Esophagus squamous epithelium (tissue), 5 donors: Measurements from ENCODE around the gene TRIM29. TPM values are rescaled to one million over a fixed set of nuclear protein-coding genes. Genes with fewer than 3 reads are reported as not detected.

Source experiments
- DNase-seq: peaks from one replicate; lab custom pipeline; 2025; lab: John Stamatoyannopoulos, UW
- H3K27ac ChIP-seq, 4 donors: fragments of 200-600 bp; sonication (generic); one replicate each; pipeline ENCODE4 v1.5.1; 2016 to 2019; ENCODE audit warnings: mild to moderate bottlenecking in 1 of 4
- H3K27me3 ChIP-seq, 4 donors: fragments of 200-600 bp; sonication (generic); 1 replicate in 3 of 4; 2 replicates in 1 of 4; pipeline versions ENCODE4 v1.5.1 to v1.6.0; 2017 to 2021; ENCODE audit warnings: antibody characterized with exemption in 1 of 4
- H3K36me3 ChIP-seq, 3 donors: fragments of 200-600 bp; sonication (generic); one replicate each; pipeline ENCODE4 v1.5.1; 2016 to 2019
- H3K4me1 ChIP-seq, 3 donors: fragments of 200-600 bp; sonication (generic); one replicate each; pipeline ENCODE4 v1.5.1; 2017 to 2019
- H3K4me3 ChIP-seq, 4 donors: fragments of 200-600 bp; sonication (generic); 1 replicate in 3 of 4; 2 replicates in 1 of 4; pipeline ENCODE4 v1.5.1; 2016 to 2019; ENCODE audit warnings: mild to moderate bottlenecking in 2 of 4, moderate library complexity in 1 of 4
- H3K9me3 ChIP-seq, 3 donors: fragments of 200-600 bp; sonication (generic); one replicate each; pipeline ENCODE4 v1.5.1; 2016 to 2019
- POLR2A ChIP-seq, 4 donors: fragments of 450-650 bp; IDR thresholded peaks; one replicate each; pipeline ENCODE4 v1.6.1; 2017; ENCODE audit warnings: antibody characterized with exemption in 4 of 4, mild to moderate bottlenecking in 4 of 4, moderate library complexity in 3 of 4
- WGBS, 2 donors: methylation state at CpG; one replicate each; pipeline ENCODE4 v1.1.5; 2018; 5-methylcytosine and 5-hydroxymethylcytosine counted together
- intact Hi-C: fragments of 100-400 bp; cut with DNase I; formaldehyde crosslinking; loops from one replicate; pipeline ENCODE4 v1.15.0; 2022
- total RNA-seq, 4 donors: library from RNA; depleted of rRNA; stranded (reverse); fragments of >200 nt; gene quantifications; one replicate each; pipeline ENCODE4 v1.1.0, GENCODE V29; 2016
- TF ChIP-seq, protein P1 (sequence below), 6 experiments: fragments of 450-650 bp in 4 of 6; fragments of 200-600 bp in 2 of 6; sonication (generic) in 2 of 6; IDR thresholded peaks; one replicate each; pipeline ENCODE4 v1.5.1; 2016 to 2019; ENCODE audit warnings: antibody characterized with exemption in 6 of 6, mild to moderate bottlenecking in 4 of 6, moderate library complexity in 4 of 6
- donor health status: DM: yes; HTN: yes; CAD: no.

The TRIM29 gene
- total RNA-seq, 4 donors from 2014 or later: 691 to 1,472 (median 816) TPM

DNA sequence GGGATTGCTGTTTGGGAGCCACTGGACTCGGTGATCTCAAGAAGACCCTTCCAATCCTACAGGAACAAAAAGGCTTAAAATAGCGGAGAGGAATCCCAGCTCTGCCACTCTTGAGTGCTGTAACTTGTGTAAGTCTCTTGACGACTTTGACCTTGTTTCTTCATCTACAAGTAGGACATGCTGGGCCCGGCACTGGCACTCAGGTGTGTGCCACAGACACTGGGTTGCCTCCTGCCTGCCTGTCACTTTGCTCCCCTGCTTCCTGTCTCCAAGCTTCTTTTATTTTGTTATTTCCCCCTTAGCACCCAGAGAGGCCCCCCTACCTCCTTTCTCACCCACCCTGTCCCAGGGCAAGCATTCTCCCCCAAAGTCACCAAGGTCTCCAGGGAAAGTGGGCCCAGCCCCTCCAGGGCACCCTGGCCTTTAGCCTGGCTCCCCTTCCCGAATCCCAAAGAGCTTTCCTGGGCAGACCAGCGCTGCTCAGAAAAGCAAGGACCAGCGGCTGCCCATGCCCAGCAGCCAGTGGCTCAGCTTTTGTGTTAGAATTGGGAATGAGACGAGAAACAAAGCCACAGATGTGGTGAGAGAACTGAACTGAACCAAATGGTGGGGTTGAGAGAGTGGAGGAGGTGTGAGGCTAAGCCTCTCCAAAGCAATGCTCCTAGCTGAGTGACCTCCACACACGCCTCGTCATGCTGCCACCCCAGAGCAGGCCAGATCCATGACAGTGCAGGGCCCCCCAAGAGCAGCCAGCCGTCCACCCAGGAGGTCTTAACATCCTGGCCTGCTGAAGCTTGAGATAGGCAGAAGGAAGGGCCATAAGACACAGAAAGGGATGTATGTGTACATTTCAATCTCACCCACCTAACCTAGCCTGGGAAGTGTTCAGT, 4.5 kb downstream of the TRIM29 start:
- WGBS, 2 donors: 26 to 64% methylated on average over 3 of the region's 11 CpGs
- H3K9me3 ChIP-seq: no peaks in the 10 kb centered on the region
- intact Hi-C loops: no loop called here
- H3K4me3 ChIP-seq: peak overlapping the region; percentile 63 to 86 (median 74)
- peaks cover 15 to 47% (median 17%) of the 10 kb centered on the region in 3 donors for H3K4me1 ChIP-seq
- peak overlapping the region; percentile 88 to 97 (median 94) for H3K27ac ChIP-seq
- peaks cover 0 to 52% (median 18%) of the 10 kb centered on the region in 3 donors for H3K36me3 ChIP-seq
- DNase-seq: no peak
- no peak for TF ChIP-seq POLR2A (IDR thresholded peaks at IDR 0.05)
- TF ChIP-seq, protein P1, sequence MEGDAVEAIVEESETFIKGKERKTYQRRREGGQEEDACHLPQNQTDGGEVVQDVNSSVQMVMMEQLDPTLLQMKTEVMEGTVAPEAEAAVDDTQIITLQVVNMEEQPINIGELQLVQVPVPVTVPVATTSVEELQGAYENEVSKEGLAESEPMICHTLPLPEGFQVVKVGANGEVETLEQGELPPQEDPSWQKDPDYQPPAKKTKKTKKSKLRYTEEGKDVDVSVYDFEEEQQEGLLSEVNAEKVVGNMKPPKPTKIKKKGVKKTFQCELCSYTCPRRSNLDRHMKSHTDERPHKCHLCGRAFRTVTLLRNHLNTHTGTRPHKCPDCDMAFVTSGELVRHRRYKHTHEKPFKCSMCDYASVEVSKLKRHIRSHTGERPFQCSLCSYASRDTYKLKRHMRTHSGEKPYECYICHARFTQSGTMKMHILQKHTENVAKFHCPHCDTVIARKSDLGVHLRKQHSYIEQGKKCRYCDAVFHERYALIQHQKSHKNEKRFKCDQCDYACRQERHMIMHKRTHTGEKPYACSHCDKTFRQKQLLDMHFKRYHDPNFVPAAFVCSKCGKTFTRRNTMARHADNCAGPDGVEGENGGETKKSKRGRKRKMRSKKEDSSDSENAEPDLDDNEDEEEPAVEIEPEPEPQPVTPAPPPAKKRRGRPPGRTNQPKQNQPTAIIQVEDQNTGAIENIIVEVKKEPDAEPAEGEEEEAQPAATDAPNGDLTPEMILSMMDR (IDR thresholded peaks at IDR 0.05): no peak
- H3K27me3 ChIP-seq: peaks cover 0 to 2% (median 0%) of the 10 kb centered on the region in 4 donors

DNA sequence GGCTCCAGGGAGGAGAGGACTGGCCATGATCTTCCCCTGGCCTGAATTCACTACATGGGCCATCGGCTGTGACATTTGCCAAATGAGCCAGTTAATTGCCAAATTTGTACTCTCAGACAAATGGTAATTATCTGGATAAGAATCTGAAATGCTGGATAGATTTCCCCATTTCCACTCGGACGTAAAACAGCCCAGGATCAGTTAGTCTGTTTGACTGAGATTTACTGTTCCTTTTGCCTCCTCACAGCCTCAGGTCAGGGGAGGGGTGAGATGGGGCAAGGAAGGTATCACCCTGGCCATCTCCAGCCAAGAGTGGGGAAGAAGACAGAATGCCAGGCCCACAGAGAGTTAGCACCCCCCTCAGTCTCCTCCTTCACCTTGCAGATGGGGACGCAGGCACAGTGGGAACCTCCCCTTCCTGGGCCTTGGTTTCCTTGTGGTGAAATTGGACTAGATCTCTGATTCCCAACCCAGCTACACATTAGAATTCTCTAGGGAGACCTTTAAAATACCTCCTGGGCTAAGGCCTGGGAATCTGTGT, 5.2 kb downstream of the TRIM29 start:
- H3K4me1 ChIP-seq: peaks cover 18 to 53% (median 20%) of the 10 kb centered on the region in 3 donors
- intact Hi-C loops: no loop called here
- peaks cover 0 to 1% (median 0%) of the 10 kb centered on the region in 4 donors for H3K27me3 ChIP-seq
- DNase-seq: no peak
- TF ChIP-seq, protein P1 (IDR thresholded peaks at IDR 0.05): no peak
- peak in 1 of 4 donors; percentile 17 for TF ChIP-seq POLR2A (IDR thresholded peaks at IDR 0.05)
- H3K27ac ChIP-seq: peak overlapping the region; percentile 88 to 97 (median 94)
- peak overlapping the region; percentile 63 to 86 (median 74) for H3K4me3 ChIP-seq
- peaks cover 0 to 59% (median 18%) of the 10 kb centered on the region in 3 donors for H3K36me3 ChIP-seq
- H3K9me3 ChIP-seq: no peaks in the 10 kb centered on the region
- 50 to 55% methylated on average over 2 to 4 of the region's 4 CpGs for WGBS, 2 donors

DNA sequence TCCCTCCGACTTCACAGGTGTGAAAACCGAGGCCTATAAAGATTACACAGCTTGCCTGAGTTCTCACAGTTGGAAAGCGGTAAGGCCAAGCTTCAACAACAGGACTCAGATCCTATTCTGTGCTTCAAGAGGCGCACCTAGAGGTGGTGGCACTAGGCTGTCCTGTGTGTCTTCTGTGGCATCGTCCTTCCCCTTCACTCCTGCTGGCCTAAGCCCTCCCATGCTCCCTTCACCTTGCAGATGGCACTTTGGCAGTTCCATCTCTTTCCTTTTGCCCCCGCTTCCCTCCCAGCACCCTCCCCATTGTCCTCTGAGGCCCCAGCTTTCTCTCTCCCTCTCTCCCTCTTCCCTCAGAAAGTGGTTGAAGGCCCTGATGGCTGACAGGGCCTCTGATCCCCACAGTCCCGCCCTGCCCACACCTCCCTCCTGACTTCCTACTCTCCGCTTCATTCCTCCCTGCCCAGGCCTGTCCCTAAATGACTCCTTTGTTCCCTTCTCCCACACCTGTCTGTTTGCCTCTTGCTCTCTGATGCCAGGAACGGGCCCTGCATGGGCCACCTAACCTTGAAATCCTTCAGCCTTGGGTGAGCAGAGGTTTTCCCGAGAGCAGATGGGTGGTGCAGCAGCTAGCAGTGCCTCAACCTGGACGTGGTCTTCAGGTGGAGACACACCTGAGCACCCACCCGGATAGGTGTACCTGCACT, 5.8 kb downstream of the TRIM29 start:
- Histone ChIP-seq H3K27ac (peak overlapping the region; percentile 88 to 97 (median 94)), H3K36me3 (peaks cover 0 to 66% (median 22%) of the 10 kb centered on the region in 3 donors), H3K4me3 (peak overlapping the region; percentile 63 to 86 (median 74)), H3K9me3 (no peaks in the 10 kb centered on the region), H3K27me3 (no peaks in the 10 kb centered on the region), H3K4me1 (peaks cover 18 to 59% (median 23%) of the 10 kb centered on the region in 3 donors)
- DNase-seq: no peak
- peak in 1 of 4 donors; percentile 23 for TF ChIP-seq POLR2A (IDR thresholded peaks at IDR 0.05)
- TF ChIP-seq, protein P1 (IDR thresholded peaks at IDR 0.05): peak in 1 of 6 experiments; percentile 2
- intact Hi-C loops: no loop called here
- WGBS, 2 donors: 28 to 48% methylated on average over 8 to 10 of the region's 12 CpGs

DNA sequence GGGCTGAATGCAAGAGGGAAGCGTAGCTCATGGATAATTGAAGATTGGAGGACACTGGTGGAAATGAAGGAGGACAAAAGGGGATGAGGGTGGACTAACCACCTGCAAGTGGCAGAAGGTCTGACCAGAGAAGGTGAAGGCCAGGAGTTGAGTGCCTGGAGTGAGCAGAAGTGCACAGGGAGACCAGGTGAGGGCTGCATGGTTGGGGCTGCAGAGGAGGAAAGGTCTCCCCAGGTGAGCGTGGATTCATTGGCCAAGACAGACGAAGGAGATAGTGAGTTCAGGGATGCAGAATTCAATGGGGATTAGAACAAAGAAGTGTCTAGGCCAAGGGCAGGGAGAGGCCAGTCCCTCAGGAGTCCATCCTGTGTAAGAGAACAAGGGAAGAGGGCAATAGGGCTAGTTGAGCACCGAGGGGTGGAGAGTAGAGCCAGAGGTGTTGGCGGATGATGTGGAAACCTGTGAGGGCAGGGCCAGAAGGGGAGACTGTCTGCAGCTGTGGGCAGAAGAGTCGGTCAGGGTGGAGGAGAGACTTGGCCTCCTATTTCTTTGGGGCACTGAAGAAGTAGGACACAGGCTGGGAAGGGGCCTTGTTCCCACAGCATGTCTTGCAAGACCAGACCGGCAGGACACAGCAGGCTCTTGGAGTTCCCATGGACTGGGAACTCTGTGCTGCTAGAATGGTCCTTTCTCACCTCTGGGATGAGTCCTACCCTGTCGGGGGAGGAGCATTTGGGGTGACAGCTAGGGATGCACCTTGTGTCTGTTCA, 6.7 kb downstream of the TRIM29 start:
- Histone ChIP-seq H3K9me3 (no peaks in the 10 kb centered on the region), H3K4me3 (peak overlapping the region; percentile 63 to 86 (median 74)), H3K36me3 (peaks cover 0 to 75% (median 22%) of the 10 kb centered on the region in 3 donors), H3K27ac (peak overlapping the region; percentile 88 to 97 (median 94)), H3K27me3 (no peaks in the 10 kb centered on the region), H3K4me1 (peaks cover 19 to 68% (median 27%) of the 10 kb centered on the region in 3 donors)
- DNase-seq: no peak
- WGBS, 2 donors: 56 to 66% methylated on average over 8 of the region's 8 CpGs
- intact Hi-C loops: no loop called here
- TF ChIP-seq, protein P1 (IDR thresholded peaks at IDR 0.05): no peak
- no peak for TF ChIP-seq POLR2A (IDR thresholded peaks at IDR 0.05)
